ENCODE results near the gene DEFB132.

DNA sequence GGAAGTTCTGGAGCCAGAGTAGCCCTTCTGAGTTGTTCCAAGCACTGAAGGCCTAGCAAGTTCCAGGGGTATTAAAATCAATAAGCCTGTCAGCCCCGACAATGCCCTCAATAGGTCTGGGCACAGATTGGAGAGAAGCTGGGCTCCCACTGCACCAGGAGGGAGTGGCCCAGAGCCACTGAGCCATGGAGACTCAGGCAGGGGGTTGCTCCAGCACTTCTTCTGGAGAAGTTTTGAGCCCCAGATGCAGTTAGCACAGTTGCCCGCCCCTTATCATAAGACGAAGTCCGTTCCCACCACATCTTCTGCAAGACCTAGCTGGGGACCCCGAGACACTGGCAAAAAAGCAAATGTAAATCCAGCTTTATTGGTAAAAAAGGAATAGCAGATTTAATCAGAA, 13.0 kb downstream of the DEFB132 start:
- TF ChIP-seq, protein P1, sequence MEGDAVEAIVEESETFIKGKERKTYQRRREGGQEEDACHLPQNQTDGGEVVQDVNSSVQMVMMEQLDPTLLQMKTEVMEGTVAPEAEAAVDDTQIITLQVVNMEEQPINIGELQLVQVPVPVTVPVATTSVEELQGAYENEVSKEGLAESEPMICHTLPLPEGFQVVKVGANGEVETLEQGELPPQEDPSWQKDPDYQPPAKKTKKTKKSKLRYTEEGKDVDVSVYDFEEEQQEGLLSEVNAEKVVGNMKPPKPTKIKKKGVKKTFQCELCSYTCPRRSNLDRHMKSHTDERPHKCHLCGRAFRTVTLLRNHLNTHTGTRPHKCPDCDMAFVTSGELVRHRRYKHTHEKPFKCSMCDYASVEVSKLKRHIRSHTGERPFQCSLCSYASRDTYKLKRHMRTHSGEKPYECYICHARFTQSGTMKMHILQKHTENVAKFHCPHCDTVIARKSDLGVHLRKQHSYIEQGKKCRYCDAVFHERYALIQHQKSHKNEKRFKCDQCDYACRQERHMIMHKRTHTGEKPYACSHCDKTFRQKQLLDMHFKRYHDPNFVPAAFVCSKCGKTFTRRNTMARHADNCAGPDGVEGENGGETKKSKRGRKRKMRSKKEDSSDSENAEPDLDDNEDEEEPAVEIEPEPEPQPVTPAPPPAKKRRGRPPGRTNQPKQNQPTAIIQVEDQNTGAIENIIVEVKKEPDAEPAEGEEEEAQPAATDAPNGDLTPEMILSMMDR (IDR thresholded peaks at IDR 0.05; ENCODE audit: low read length) = no peak
- no peak for TF ChIP-seq EZH2 (IDR thresholded peaks at IDR 0.05; ENCODE audit: borderline replicate concordance, low read length)
